Non-pigmented ciliary epithelial cell (primary cell): Measurements from ENCODE around the gene KCNJ18.
"Not testable (repeated sequence)": the region's sequence is repeated elsewhere in the genome, so short reads cannot be mapped to it uniquely, and the experiment has no call there.

Experiments used
- DNase-seq: peaks from one replicate; pipeline ENCODE4 v3.0.0-alpha.2; 2010; ENCODE audit warnings: low read depth

KCNJ18 gene

GRCh38 chr17:21724216-21725006 is 32.1 kb downstream of the KCNJ18 start:
- not testable (repeated sequence) for DNase-seq

GRCh38 chr17:21731076-21731475 is 38.8 kb downstream of the KCNJ18 start:
- not testable (repeated sequence) for DNase-seq

- DNase-seq = not testable (repeated sequence)
Observed at GRCh38 chr17:21733931-21734330, 41.6 kb downstream of the KCNJ18 start.

GRCh38 chr17:21735814-21736213 is 43.5 kb downstream of the KCNJ18 start:
- not testable (repeated sequence) for DNase-seq

- DNase-seq = not testable (repeated sequence)
Observed at GRCh38 chr17:21737015-21737580, 44.8 kb downstream of the KCNJ18 start.

GRCh38 chr17:21738241-21738640 is 45.9 kb downstream of the KCNJ18 start:
- not testable (repeated sequence) for DNase-seq

- not testable (repeated sequence) for DNase-seq
Observed at GRCh38 chr17:21738877-21739474, 46.7 kb downstream of the KCNJ18 start.

GRCh38 chr17:21739485-21739884 is 47.2 kb downstream of the KCNJ18 start:
- not testable (repeated sequence) for DNase-seq

GRCh38 chr17:21740836-21741235 is 48.5 kb downstream of the KCNJ18 start:
- DNase-seq = not testable (repeated sequence)

- not testable (repeated sequence) for DNase-seq
Observed at GRCh38 chr17:21741520-21741919, 49.2 kb downstream of the KCNJ18 start.

GRCh38 chr17:21742326-21742725 is 50.0 kb downstream of the KCNJ18 start:
- DNase-seq = no peak

- not testable (repeated sequence) for DNase-seq
Observed at GRCh38 chr17:21744151-21744550, 51.8 kb downstream of the KCNJ18 start.

GRCh38 chr17:21744621-21745020 is 52.3 kb downstream of the KCNJ18 start:
- DNase-seq = not testable (repeated sequence)

GRCh38 chr17:21745385-21746054 is 53.2 kb downstream of the KCNJ18 start:
- DNase-seq = not testable (repeated sequence)

GRCh38 chr17:21746415-21746814 is 54.1 kb downstream of the KCNJ18 start:
- DNase-seq = not testable (repeated sequence)

- DNase-seq = not testable (repeated sequence)
Observed at GRCh38 chr17:21747195-21747915, 55.0 kb downstream of the KCNJ18 start.

- DNase-seq = not testable (repeated sequence)
Observed at GRCh38 chr17:21748686-21749085, 56.4 kb downstream of the KCNJ18 start.

- DNase-seq = not testable (repeated sequence)
Observed at GRCh38 chr17:21749696-21750531, 57.6 kb downstream of the KCNJ18 start.

- not testable (repeated sequence) for DNase-seq
Observed at GRCh38 chr17:21751111-21751510, 58.8 kb downstream of the KCNJ18 start.
